NCI-H2196 (cell line): ENCODE results near the gene TMX1.

ENCODE experiments used
- DNase-seq: peaks from one replicate; lab custom pipeline; 2025; ENCODE audit not compliant: unreplicated experiment; lab: John Stamatoyannopoulos, UW

The TMX1 gene

DNA sequence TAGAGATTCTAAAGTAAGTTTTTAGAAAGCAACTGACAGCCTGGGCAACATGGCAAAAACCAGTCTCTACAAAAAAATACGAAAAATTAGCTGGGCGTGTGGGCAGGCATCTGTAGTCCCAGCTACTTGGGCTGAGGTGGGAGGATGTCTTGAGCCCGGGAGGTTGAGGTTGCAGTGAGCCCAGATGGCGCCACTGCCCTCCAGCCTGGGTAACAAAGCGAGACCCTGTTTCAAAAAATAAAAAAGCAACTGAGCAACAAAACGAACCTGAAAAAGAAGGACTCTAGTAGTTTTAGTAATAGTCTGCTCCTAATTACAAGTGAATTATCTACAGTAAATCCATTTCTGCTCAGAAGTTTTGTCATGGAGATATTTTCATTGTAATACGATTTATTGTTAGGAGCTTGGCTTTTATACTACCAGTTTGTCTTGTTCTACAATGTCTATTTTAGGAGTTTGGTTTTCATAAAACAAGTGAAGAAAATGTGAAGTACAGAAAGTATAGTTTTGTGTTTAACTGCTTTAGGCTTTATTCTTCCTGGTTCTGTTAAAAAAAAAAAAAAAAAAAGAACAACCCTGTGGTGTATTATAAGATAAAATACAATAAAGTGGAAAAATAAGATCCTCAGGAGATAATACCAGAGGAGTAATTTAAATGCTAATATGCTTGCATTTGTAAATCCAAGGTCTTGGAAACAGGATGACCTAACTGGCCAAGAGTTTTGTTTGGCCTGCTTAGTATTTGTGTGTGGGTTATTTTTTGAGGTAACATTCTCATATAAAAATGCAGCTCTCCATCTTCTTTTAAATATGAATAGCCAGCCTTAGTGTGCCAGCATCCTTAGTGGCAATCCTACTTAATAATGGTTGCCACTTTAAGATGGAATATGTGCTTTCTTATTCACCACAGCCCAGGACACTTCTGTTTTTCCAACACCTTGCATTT lies 2.8 kb downstream of the TMX1 start:
- no peak for DNase-seq

DNA sequence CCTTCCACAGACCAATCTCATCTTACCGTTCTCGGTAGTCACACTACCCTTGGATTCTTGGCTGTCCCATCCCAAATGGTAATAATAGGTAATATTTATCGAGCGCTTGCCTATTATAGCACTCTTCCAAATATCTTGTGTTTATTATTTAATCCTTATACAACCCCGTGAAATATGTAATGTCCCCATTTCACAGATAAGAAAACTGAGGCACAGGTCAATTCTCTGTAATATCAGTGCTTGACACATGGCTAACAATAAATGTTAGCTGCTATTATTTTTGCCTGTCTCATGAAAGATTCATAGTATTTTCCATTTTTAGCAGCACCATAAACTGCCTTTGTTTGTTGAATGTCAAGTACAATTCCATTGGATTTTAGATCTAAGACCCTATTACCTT lies 4.5 kb downstream of the TMX1 start:
- DNase-seq = no peak

DNA sequence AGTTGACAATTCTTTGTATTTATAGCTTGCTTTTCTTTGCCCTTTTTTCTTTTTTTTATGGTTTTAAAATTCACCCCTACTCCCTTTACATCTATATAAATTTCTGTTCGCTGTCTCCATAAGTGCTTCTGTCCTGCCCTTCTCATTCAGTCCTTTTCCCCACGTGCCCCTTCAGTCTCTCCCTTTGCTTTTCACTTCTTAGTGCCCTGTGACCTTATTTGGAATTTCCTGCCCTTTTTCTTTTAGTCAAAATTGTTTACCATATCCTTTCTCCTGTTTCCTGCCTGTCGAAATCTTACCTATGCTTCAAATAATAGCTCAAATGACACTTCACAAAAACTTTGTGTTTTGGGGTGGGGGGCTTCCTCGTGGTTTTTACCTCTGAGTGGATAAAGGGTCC lies 6.0 kb downstream of the TMX1 start:
- no peak for DNase-seq

DNA sequence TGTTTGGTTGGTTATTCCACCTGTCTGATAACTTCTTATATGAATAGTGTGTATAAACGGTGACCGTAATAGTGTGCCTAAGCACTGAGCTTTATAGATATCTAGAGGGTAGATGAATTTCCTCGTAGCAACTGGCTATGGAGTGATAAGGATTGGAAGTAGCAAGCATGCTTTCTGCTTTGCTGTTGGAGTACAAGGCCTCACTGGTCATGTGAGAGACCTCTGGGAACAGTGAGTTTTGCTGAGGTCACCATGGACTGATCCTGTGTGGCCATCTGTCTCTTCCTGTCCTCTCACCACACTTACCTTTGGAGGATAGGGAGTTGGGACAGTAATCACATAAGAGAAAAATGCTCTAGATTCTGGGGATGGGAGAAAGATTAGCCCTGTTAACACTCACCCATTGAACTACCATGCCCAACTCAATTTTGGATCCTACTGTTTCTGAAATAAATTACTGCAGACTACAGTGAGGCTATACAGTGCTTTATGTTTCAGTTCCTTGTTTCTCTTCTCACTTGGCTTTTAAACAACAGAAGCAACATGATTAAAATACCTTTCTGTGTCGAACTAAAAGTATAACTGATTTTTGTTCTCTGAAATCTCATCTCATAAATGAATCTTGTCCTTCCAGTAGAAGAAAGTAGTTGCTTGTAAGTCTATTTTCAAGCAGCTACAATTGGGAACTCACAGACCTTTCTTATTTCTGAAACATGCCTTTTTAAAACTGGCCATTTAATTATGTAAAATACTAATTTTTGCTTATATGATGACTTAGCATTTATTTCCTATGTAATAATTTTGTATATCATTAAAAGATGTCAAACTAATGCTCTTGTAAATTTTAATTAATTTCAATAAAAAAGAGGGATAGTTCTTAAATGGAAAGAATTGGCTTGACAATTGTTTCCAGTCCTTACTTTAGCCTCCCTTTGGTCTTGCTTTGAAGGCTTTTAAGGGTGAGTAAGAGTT lies 8.3 kb downstream of the TMX1 start:
- no peak for DNase-seq

DNA sequence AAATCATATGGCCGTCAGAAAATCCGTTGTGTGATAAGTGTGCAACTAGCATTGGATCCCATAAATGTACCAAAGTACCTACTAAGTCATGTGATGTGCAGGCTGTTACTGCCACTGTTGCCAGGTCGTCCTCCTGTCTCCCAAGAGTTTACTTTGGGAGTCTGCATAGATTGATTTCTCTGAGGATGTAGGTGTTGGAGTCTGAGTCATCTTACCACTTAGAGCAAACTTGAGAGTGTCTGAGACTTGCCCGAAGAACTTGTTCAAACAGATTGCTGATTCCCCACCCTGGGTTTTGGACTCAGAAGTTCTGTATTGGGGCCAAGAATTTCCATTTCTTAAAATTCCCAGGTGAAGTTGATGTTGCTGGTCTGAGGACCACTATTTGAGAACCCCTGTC lies 11.4 kb downstream of the TMX1 start:
- no peak for DNase-seq

DNA sequence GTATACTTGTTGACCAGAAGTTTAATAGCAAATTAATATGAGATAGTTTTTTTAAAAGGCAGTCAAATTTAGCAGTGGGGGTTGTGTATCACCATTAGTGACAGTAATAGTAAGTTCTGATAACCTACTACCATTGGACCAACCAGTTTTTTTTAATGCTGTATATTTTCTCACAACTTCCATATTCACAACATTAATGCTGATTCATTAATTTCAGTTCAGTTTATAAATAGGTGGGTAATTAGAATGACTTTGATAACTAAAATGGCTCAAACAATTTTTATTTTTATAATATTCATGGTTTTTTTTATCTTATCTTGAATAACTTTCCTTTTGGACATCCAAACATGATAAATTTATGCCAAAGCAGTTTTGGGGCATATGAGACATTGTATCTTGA lies 13.8 kb downstream of the TMX1 start:
- no peak for DNase-seq

DNA sequence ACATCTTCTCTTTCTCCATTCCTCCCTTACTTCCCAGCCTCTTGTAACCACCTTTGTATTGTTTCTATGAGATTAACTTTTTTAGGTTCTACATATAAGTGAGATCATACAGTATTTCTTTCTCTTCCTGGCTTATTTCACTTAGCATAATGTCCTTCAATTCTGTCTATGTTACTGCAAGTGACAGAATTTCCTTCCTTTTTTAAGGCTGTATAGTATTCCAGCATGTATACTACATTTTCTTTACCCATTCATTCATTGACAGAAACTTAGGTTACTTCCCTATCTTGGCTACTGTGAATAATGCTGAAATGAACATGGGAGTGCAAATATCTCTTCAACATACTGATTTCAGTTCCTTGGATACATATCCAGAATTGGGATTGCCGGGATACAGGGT lies 18.2 kb downstream of the TMX1 start:
- DNase-seq = no peak

DNA sequence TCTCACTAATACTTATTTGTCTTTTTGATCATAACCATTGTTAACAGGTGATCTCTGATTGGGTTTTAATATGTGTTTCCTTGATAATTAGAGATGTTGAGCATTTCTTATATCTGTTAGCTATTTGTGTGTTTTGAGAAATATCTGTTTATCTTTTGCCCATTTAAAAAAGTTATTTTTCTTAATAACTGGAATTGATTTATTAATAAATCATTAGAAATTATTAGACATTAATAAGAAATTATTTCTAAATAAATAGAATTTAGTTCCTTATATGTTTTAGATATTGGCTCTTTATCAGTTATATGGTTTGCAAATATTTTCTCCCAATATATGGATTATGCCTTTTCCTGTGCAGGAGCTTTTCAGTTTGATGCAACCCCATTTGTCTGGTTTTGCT lies 18.7 kb downstream of the TMX1 start:
- DNase-seq = no peak

DNA sequence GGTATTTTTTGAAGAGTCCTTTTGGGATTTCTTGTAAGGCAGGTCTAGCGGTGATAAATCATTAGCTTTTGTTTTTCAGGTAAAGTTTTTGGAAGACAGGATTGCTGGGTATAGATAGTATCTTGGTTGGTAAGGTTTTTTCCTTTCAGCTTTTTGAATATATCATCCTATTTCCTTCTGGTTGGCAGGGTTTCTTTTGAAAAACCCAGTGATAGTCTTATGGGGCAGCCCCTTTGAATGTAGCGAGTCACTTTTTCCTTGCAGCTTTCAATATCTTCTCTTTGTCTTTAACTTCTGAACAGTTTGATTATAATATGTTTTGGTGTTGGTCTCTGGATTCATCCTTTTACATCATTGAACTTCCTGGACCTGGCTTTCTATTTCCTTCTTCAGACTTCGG lies 20.2 kb downstream of the TMX1 start:
- DNase-seq = no peak

DNA sequence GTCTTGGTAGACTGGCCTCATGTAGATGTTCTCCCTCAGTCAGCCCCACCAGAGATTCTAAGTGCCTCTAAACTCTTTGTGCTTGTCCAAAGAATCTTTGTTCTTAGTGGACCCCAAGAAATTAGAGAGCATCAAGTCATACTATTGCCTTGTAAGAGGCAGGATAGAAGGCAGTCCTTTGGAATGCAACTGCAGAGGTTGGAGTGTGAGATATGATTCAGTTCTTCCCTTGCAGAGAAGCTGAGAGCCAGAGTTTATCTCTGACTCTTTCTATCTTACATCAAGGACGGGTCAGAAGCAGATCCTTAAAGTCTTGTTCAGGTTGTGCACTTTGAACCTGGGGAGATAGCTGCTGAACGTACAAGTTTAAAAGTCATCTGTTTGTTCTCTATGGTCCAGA lies 21.1 kb downstream of the TMX1 start:
- no peak for DNase-seq

DNA sequence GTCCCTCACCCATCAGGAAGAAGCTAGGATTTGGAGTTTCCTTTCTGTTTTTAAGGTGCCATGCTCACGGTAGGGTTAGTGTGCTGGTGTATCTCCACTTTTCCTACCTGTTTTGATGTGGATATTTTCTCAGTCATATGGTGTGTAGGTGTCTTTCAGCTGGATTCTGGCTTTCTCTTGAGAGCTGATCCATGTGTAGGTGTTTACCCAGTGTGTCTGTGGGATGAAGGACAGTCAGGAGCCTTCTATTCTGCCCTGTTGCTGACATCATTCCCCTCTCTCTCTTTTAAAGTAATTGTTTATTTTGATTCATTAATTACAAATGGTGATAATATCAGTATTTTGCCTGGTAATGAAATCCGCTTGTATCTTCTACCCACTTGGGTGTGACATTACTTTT lies 22.8 kb downstream of the TMX1 start:
- DNase-seq = no peak

DNA sequence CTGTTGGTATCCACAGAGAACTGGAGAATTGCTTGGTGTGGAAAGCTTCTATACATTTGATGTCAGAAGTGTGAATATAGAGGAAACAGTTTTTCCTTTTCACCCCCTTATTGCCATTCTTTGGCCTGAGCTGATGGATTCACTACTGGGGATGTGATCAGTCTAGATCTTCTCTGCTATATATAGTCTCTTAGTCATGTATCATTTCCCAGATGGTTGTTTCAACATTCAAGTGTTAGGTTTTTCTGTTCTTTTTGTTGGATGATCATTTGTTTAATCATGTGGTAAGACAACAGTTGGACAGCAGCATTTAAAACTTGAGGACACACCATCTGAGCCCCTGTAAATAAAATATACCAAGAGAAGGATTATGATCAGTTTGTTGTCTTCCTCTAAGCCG lies 29.6 kb downstream of the TMX1 start:
- no peak for DNase-seq

DNA sequence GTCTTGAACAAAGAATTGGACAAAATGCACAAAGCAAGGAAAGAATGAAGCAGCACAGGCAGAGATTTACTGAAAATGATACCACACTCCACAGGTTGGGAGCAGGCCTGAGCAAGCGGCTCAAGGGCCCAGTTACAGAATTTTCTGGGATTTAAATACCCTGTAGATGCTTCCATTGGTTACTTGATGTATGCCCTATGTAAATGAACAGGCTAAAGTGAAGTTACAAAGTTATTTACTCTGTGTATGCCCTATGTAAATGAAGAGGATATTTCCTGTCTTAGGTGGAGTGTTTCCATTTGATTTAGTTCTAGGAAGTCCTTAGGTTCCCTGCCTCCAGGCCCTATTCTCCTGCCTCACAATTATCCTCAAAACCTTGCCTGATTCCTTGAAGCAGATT lies 36.6 kb downstream of the TMX1 start:
- DNase-seq = no peak

DNA sequence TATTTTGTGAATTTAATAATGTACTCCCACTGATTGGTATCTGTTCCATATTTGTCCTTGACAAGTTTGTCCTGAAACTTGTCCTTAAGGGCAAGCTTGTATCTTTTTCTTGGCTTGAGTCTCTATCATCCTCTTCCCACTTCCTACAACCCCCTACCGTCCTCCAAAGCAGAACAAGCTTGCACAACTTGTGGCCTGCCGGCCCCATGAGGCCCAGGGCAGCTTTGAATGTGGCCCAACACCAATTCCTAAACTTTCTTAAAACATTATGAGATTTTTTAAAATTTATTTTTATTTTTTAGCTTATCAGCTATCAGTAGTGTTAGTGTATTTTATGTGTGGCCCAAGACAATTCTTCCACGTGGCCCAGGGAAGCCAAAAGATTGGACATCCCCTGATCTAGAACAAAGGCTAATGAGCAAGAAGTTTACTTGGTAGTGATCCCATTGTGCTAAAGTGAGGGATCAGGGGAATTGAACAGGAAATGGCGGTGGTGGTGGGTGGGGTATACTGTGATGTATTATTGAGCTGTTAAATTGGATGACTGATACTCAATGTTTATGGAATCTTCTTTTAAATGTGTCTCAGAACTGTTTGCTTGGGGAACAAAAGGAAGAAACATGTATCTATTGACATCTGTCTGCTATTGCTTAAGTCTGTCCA lies 37.8 kb downstream of the TMX1 start:
- DNase-seq = no peak

DNA sequence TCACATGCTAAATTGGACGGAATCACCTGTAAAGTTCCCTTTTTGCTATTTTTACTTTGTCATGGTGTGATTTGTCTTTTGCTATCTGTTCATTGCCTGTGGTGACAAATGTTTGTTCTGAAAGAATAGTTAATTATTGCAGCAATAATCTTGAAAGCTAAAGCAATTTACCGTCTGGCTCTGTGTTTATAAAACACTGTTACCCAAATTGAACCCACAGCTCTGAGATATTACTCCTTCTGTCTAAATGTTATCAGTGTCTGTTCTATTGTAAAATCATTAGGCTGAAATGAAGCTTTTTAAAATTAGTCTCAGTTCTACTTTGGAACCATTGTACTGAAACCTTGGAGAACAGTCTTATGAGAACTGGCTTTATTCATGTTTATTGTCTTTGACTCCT lies 42.5 kb downstream of the TMX1 start:
- DNase-seq = no peak

DNA sequence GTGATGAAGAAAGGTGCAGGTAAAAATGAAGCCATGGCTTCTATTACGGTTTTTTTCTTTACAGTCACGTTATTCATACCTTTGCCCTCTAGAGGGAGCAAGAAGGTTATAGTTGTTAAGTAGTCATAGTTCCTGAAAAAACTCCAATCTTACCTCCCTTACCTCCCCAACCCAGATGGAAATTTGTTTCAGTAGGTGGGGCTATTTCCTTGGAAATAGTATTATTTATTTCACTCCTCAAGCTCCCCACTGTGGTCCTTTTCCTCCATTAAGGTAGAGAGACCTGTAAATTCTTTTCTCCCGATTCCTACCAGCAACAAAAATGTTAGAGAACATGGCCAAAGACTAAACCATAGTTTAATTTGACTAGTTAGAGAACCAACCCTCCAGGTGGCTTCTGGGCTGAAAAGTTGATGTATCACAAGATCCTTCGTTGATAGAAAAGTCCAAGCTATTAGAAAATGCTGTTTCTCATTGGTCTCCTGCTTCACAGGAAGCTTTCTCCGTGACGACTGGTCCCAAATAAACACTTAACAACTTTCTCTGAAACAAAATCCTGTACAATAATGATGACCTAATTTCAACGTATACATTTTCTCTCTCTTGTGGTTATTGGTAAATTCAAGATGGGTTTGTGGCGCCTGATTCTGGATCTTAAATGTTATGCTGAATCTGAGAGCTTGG lies 43.5 kb downstream of the TMX1 start:
- peak; percentile 75 for DNase-seq

DNA sequence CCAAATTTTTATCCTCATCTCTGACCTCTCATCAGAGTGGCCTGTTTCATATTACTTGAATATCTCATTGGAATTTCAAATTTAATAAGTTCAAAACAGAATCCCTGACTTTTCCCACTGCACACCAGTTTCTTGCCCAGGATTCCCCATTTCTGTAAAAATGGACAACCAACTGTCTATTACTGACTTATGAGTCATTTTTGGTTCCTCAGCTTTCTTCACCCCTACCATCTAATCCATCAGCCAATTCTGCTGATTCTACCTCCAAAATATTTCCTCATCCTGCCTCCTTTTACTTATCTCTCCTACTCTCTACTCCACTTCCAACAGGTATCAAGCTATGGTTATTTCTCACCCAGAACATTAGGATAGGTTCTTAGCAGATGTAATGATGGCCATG lies 44.2 kb downstream of the TMX1 start:
- no peak for DNase-seq

DNA sequence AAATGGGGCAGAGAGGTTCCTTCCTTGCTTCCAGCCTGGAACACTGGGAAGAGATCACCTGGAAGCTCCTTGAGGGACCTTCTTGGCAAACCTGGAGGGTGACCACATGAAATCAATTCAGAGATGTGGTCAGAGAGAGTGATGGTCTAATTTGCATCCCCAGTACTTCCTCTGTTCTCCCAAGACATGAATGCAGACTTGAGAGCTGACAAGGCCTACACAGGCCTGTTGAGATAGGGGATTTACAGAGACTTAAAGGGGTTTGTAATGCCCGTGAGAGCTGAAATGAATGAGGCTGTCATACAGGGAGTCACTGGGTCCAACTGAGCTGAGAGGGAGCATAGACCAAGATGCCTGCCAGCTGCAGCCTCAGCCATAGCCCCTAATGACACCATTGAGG lies 45.1 kb downstream of the TMX1 start:
- no peak for DNase-seq

DNA sequence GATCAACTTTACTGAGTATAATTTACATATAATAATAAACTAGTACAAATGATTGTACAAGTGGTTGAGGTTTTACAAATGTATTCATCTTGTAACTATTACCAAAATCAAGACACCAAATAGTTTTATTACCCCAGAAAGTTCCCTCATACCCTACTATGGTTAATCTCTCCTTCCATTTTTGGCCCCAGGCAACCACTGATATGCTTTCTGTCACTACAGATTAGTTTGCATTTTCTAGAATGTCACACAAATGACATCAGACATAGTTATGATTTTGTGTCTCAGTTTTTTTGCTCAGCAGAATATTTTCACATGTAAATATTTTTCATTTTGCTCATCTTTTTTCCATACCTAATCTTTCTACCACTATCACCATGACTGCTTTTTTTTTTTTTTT lies 49.1 kb downstream of the TMX1 start:
- DNase-seq = no peak

DNA sequence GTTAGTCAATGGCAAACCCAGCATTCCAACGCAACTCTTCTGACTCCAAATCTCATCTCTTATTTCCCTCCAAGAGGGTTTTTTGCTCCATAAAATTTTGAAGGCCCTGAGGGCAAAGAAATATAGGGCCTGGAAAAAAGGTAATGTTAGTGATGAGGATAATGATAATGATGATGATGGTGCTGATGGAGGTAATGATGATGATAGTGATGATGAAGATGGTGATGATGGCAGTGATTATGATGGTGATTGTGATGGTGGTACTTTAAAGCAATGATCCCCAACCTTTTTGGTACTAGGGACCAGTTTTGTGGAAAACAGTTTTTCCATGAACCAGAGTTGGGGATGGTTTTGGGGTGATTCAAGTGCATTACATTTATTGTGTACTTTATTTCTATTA lies 50.1 kb downstream of the TMX1 start:
- no peak for DNase-seq

DNA sequence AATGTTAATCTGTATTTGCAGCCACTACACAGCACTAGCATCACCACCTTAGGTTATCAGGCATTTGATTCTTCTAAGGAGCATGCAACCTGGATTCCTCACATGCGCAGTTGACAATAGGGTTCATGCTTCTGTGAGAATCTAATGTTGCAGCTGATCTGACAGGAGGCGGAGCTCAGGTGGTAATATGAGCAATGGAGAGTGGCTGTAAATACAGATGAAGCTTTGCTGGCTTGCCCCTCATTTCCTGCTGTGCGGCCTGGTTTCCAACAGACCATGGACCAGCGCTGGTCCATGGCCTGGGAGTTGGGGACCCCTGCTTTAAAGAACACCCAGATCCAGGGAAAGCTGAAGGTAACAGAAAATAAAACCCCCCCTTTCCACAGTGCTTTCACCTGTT lies 51.0 kb downstream of the TMX1 start:
- DNase-seq = no peak
